Caco-2 (cell line): ENCODE results near the gene NPAS2. TPM values are rescaled to one million over a fixed set of nuclear protein-coding genes. Genes with fewer than 3 reads are reported as not detected.

Experiments
- BruUV-seq: library from RNA; stranded (reverse); fragments of 400-500 nt; replicated peaks from 2 replicates; lab custom pipeline; 2021; lab: Mats Ljungman, UMichigan
- CTCF ChIA-PET: fragments of 300-600 bp; sonication (Branson Sonifier 250); formaldehyde crosslinking; loops from one replicate; lab custom pipeline; 2022; ENCODE audit warnings: antibody characterized with exemption; lab: Charles Lee
- POLR2A ChIA-PET: fragments of 300-600 bp; sonication (Branson Sonifier 250); formaldehyde crosslinking; loops from one replicate; lab custom pipeline; 2022; ENCODE audit warnings: antibody characterized with exemption; lab: Charles Lee
- DNase-seq, 2 experiments: peaks; one replicate each; pipeline versions ENCODE4 v3.0.0 to v3.0.0-alpha.2; 2020 to 2022
- H3K27me3 ChIP-seq: replicated peaks from 2 replicates; pipeline ENCODE4 v1.6.0; 2011; ENCODE audit warnings: low read length; ENCODE audit not compliant: control insufficient read depth, insufficient read depth
- H3K36me3 ChIP-seq: 2 replicates; pipeline ENCODE4 v1.5.1; 2011; ENCODE audit warnings: low read length; ENCODE audit not compliant: control insufficient read depth, insufficient read depth
- H3K4me1 ChIP-seq: fragments of 250-450 bp; sonication (Bioruptor Pico); 2 replicates; pipeline ENCODE4 v1.5.1; 2020; ENCODE audit warnings: mild to moderate bottlenecking
- H3K4me3 ChIP-seq: 2 replicates; pipeline ENCODE4 v1.5.1; 2011; ENCODE audit warnings: low read depth, mild to moderate bottlenecking, control low read depth, low read length
- H3K9me3 ChIP-seq: fragments of 250-450 bp; sonication (Bioruptor Pico); 2 replicates; pipeline ENCODE4 v1.5.1; 2020; ENCODE audit warnings: mild to moderate bottlenecking, moderate library complexity
- H3K27ac Mint-ChIP-seq: one replicate; pipeline ENCODE4 v1.8.0; 2022; ENCODE audit warnings: mixed read lengths; ENCODE audit not compliant: unreplicated experiment
- H3K27me3 Mint-ChIP-seq: one replicate; pipeline ENCODE4 v1.8.0; 2022; ENCODE audit warnings: mixed read lengths; ENCODE audit not compliant: insufficient read depth, unreplicated experiment
- H3K36me3 Mint-ChIP-seq: one replicate; pipeline ENCODE4 v1.8.0; 2022; ENCODE audit warnings: mild to moderate bottlenecking, mixed read lengths; ENCODE audit not compliant: insufficient read depth, unreplicated experiment
- H3K4me1 Mint-ChIP-seq: one replicate; pipeline ENCODE4 v1.8.0; 2022; ENCODE audit warnings: low read depth, mixed read lengths; ENCODE audit not compliant: unreplicated experiment
- H3K4me3 Mint-ChIP-seq: one replicate; pipeline ENCODE4 v1.8.0; 2022; ENCODE audit warnings: mild to moderate bottlenecking, moderate library complexity, mixed read lengths; ENCODE audit not compliant: unreplicated experiment
- H3K9me3 Mint-ChIP-seq: one replicate; pipeline ENCODE4 v1.8.0; 2022; ENCODE audit warnings: mixed read lengths; ENCODE audit not compliant: unreplicated experiment
- intact Hi-C: fragments of 100-400 bp; cut with micrococcal nuclease; formaldehyde crosslinking; loops from one replicate; pipeline ENCODE4 v1.10.0; 2022; ENCODE audit not compliant: unreplicated experiment
- total RNA-seq: library from RNA; stranded (reverse); gene quantifications from 2 replicates; pipeline ENCODE4 v1.2.3, GENCODE V29; 2022
- TF ChIP-seq, protein P1 (sequence below), 2 experiments: fragments of 200-600 bp in 1 of 2; IDR thresholded peaks; 1 replicate in 1 of 2; 2 replicates in 1 of 2; pipeline versions ENCODE4 v1.5.1 to v1.8.0; 2011 to 2022; ENCODE audit warnings: antibody characterized with exemption in 1 of 2, control low read depth in 1 of 2, inconsistent platforms in 1 of 2, low read depth in 1 of 2, low read length in 1 of 2, mild to moderate bottlenecking in 1 of 2, moderate library complexity in 1 of 2; ENCODE audit not compliant: insufficient read depth in 1 of 2, severe bottlenecking in 1 of 2, unreplicated experiment in 1 of 2

NPAS2 gene
- total RNA-seq, 1 experiment from 2014 or later = 2.8 TPM

- H3K9me3 ChIP-seq = no peaks in the 10 kb centered on the region
- BruUV-seq = no TSS peak
- intact Hi-C loops = no loop called here
- POLR2A ChIA-PET = no interaction called here
- Mint-ChIP-seq H3K27me3 (peaks cover 3% of the 10 kb centered on the region), H3K4me1 (no peaks in the 10 kb centered on the region), H3K9me3 (peaks cover 9% of the 10 kb centered on the region), H3K4me3 (no peak overlapping the region), H3K36me3 (no peaks in the 10 kb centered on the region), H3K27ac (no peak overlapping the region)
- no peaks in the 10 kb centered on the region for H3K27me3 ChIP-seq
- H3K4me3 ChIP-seq = no peak overlapping the region
- H3K36me3 ChIP-seq = no peaks in the 10 kb centered on the region
- H3K4me1 ChIP-seq = no peaks in the 10 kb centered on the region
- TF ChIP-seq, protein P1, sequence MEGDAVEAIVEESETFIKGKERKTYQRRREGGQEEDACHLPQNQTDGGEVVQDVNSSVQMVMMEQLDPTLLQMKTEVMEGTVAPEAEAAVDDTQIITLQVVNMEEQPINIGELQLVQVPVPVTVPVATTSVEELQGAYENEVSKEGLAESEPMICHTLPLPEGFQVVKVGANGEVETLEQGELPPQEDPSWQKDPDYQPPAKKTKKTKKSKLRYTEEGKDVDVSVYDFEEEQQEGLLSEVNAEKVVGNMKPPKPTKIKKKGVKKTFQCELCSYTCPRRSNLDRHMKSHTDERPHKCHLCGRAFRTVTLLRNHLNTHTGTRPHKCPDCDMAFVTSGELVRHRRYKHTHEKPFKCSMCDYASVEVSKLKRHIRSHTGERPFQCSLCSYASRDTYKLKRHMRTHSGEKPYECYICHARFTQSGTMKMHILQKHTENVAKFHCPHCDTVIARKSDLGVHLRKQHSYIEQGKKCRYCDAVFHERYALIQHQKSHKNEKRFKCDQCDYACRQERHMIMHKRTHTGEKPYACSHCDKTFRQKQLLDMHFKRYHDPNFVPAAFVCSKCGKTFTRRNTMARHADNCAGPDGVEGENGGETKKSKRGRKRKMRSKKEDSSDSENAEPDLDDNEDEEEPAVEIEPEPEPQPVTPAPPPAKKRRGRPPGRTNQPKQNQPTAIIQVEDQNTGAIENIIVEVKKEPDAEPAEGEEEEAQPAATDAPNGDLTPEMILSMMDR (IDR thresholded peaks at IDR 0.05; ENCODE audit: insufficient read depth in 1 of 2, low read depth in 1 of 2, low read length in 1 of 2, severe bottlenecking in 1 of 2, unreplicated experiment in 1 of 2) = no peak
- CTCF ChIA-PET = no interaction called here
- DNase-seq = no peak
Observed at GRCh38 chr2:100924122-100924519, 104.2 kb downstream of the NPAS2 start.

DNA sequence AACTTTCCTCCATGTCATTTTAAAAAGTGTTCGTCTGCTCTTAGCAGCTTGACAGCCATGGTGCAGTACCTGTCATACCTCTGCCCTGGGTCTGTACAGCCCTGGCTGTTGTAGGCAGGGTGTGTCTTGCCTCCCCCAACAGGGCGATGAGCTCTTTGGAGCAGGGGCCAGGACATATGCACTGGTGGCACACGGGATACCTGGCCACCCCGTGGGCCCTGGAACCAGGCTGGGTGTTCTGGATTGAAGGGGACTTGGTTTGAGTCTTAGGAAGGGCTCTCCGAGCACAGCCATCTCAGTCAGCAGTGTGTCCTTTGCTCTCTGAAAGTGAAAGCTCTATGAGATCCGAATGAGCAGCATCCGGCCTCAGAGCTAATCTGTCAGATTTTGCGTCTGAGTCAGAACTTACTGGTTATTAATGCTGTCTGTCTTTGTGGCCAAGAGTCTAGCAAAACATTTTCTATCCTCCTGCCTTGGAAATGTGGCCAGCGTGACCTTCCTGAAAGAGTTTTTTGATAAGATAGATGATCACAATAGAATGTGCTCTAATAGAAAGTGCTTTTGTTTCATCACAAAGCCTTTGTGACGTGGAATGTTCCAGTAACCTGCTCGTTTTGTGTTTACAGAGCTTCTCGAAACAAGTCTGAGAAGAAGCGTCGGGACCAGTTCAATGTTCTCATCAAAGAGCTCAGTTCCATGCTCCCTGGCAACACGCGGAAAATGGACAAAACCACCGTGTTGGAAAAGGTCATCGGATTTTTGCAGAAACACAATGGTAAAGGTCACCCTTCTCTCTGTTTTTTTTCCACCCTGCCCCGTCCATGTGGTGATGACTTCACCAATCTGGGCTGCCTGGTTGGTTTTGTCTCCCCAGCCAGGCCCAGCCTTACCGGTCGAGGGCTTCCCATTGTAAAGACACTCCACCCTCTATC, 104.8 kb downstream of the NPAS2 start:
- H3K9me3 Mint-ChIP-seq = peaks cover 9% of the 10 kb centered on the region
- H3K36me3 Mint-ChIP-seq = no peaks in the 10 kb centered on the region
- TF ChIP-seq, protein P1 (IDR thresholded peaks at IDR 0.05; ENCODE audit: insufficient read depth in 1 of 2, low read depth in 1 of 2, low read length in 1 of 2, severe bottlenecking in 1 of 2, unreplicated experiment in 1 of 2) = no peak
- no peaks in the 10 kb centered on the region for H3K4me1 Mint-ChIP-seq
- no TSS peak for BruUV-seq
- no peaks in the 10 kb centered on the region for H3K4me1 ChIP-seq
- no peaks in the 10 kb centered on the region for H3K9me3 ChIP-seq
- POLR2A ChIA-PET = no interaction called here
- peaks cover 3% of the 10 kb centered on the region for H3K27me3 Mint-ChIP-seq
- CTCF ChIA-PET = no interaction called here
- H3K4me3 Mint-ChIP-seq = no peak overlapping the region
- no peaks in the 10 kb centered on the region for H3K36me3 ChIP-seq
- no peak overlapping the region for H3K27ac Mint-ChIP-seq
- no peaks in the 10 kb centered on the region for H3K27me3 ChIP-seq
- H3K4me3 ChIP-seq = no peak overlapping the region
- intact Hi-C loops = no loop called here
- no peak for DNase-seq

DNA sequence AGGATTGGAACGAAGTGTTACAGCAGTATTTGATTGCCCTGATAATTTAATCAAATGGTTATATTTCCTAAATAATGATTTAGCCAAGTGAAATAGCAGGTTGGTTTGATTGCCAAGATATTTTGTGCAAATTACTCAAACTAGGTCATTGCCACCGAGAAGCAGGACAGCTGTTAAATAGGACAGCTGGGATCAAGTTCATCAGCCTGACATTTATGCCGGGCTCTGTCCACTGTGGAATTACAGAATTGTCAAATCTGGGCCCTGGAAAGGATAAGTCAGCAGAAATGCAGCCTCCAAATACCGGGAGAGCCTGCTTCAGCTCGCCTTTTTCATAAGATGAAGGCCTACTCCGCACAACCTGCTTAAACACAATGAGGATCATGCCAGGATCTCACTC, 108.3 kb downstream of the NPAS2 start:
- H3K9me3 Mint-ChIP-seq = peaks cover 9% of the 10 kb centered on the region
- peaks cover 3% of the 10 kb centered on the region for H3K27me3 Mint-ChIP-seq
- H3K9me3 ChIP-seq = no peaks in the 10 kb centered on the region
- H3K4me3 Mint-ChIP-seq = no peak overlapping the region
- ChIA-PET POLR2A (no interaction called here), CTCF (no interaction called here)
- BruUV-seq = no TSS peak
- TF ChIP-seq, protein P1 (IDR thresholded peaks at IDR 0.05; ENCODE audit: insufficient read depth in 1 of 2, low read depth in 1 of 2, low read length in 1 of 2, severe bottlenecking in 1 of 2, unreplicated experiment in 1 of 2) = no peak
- no peaks in the 10 kb centered on the region for H3K36me3 ChIP-seq
- no peaks in the 10 kb centered on the region for H3K4me1 ChIP-seq
- H3K27ac Mint-ChIP-seq = no peak overlapping the region
- no peak for DNase-seq
- no peak overlapping the region for H3K4me3 ChIP-seq
- intact Hi-C loops = no loop called here
- no peaks in the 10 kb centered on the region for H3K4me1 Mint-ChIP-seq
- H3K27me3 ChIP-seq = no peaks in the 10 kb centered on the region; the same call in 1 of the 2 replicates
- H3K36me3 Mint-ChIP-seq = no peaks in the 10 kb centered on the region
